Hepatocyte (in vitro differentiated cells): Measurements from ENCODE around the gene AP1G2. TPM values are rescaled to one million over a fixed set of nuclear protein-coding genes. Genes with fewer than 3 reads are reported as not detected.

ENCODE experiments used
- DNase-seq: peaks from one replicate; pipeline ENCODE4 v3.0.0-alpha.2; 2016; ENCODE audit warnings: low spot score
- H2AFZ ChIP-seq: fragments of 200-600 bp; sonication (generic); 2 replicates; pipeline ENCODE4 v1.6.0; 2016; ENCODE audit warnings: antibody characterized with exemption, mild to moderate bottlenecking
- H3K27ac ChIP-seq: fragments of 200-600 bp; sonication (generic); 2 replicates; pipeline ENCODE4 v1.5.1; 2016; ENCODE audit warnings: mild to moderate bottlenecking
- H3K27me3 ChIP-seq: fragments of 200-600 bp; sonication (generic); 2 replicates; pipeline ENCODE4 v1.6.1; 2016
- H3K36me3 ChIP-seq: fragments of 200-600 bp; sonication (generic); replicated peaks from 2 replicates; pipeline ENCODE4 v1.5.1; 2016; ENCODE audit warnings: low read depth; ENCODE audit not compliant: insufficient read depth
- H3K4me1 ChIP-seq: fragments of 200-600 bp; sonication (generic); 2 replicates; pipeline ENCODE4 v1.5.1; 2016; ENCODE audit warnings: mild to moderate bottlenecking, moderate library complexity; ENCODE audit not compliant: insufficient read depth
- H3K4me2 ChIP-seq: fragments of 200-600 bp; sonication (generic); 2 replicates; pipeline ENCODE4 v1.6.0; 2016
- H3K4me3 ChIP-seq: fragments of 200-600 bp; sonication (generic); 2 replicates; pipeline ENCODE4 v1.5.1; 2016; ENCODE audit warnings: mild to moderate bottlenecking
- H3K79me2 ChIP-seq: fragments of 200-600 bp; sonication (generic); 2 replicates; pipeline ENCODE4 v1.6.0; 2017; ENCODE audit warnings: mild to moderate bottlenecking
- H3K9me2 ChIP-seq: fragments of 200-600 bp; sonication (generic); replicated peaks from 2 replicates; pipeline ENCODE4 v1.6.0; 2017; ENCODE audit warnings: mild to moderate bottlenecking; ENCODE audit not compliant: insufficient read depth
- H3K9me3 ChIP-seq: fragments of 200-600 bp; sonication (generic); 2 replicates; pipeline ENCODE4 v1.5.1; 2016; ENCODE audit warnings: low read depth, mild to moderate bottlenecking
- H4K20me1 ChIP-seq: fragments of 200-600 bp; sonication (generic); 2 replicates; pipeline ENCODE4 v1.6.0; 2016; ENCODE audit warnings: mild to moderate bottlenecking; ENCODE audit not compliant: insufficient read depth, poor library complexity, severe bottlenecking
- CTCF ChIP-seq: fragments of 200-600 bp; sonication (generic); IDR thresholded peaks from 2 replicates; pipeline ENCODE4 v1.5.1; 2016; ENCODE audit warnings: antibody characterized with exemption, mild to moderate bottlenecking; ENCODE audit not compliant: poor library complexity
- EZH2 ChIP-seq: fragments of 200-600 bp; sonication (generic); IDR thresholded peaks from 2 replicates; pipeline ENCODE4 v1.6.1; 2016; ENCODE audit warnings: antibody characterized with exemption, mild to moderate bottlenecking, borderline replicate concordance
- EZH2phosphoT487 ChIP-seq: fragments of 200-600 bp; sonication (generic); IDR thresholded peaks from one replicate; pipeline ENCODE4 v1.6.1; 2018; ENCODE audit warnings: antibody characterized with exemption, mild to moderate bottlenecking, low read depth, moderate library complexity; ENCODE audit not compliant: unreplicated experiment, severe bottlenecking
- WGBS: methylation state at CpG from one replicate; pipeline ENCODE4 v1.1.6; 2016; ENCODE audit warnings: low lambda C conversion rate; ENCODE audit errors: missing lambda C conversion rate; 5-methylcytosine and 5-hydroxymethylcytosine counted together
- polyA plus RNA-seq: library from polyadenylated mRNA; unstranded; fragments of >200 nt; fragmentation: Nextera tagmentation; extraction: Ambion mirVana; gene quantifications from 2 replicates; pipeline ENCODE4 v1.2.1, GENCODE V29; 2016
- total RNA-seq: library from RNA; depleted of rRNA; stranded (reverse); fragments of >200 nt; gene quantifications from 2 replicates; pipeline ENCODE4 v1.2.3, GENCODE V29; 2014

AP1G2 gene
- total and polyA plus RNA-seq, 2 experiments from 2014 or later = 87.5 to 191 TPM

DNA sequence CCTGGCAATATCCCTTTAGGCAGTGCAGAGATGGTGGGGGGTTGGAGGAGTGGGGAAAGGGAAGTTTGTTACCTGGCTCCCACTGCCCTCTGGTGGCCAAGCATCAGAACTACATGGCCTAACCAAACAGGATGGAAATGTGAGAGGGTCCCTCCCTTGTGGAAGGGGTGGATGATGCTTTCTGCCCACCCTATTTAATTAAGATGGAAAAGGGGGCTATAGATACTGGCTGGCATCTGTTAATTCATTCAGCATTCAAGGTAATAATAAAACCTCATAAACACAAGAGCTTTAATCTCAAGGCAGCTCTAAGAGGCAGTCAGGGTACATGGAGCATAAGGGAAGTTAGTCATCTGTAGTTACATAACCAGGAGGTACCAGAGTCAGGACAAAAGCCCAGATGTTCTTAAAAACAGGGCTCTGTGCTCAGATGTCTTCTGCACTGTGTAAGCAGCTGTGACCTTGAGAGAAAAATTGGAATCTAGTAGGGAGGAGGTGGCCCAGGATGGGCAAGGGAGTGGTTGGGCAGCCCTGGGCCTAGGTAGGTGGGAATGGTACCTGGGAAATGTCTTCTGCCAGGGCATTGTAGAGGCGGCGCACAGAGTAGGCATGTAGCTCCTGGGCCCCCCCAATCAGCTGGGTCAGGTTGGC is 4.6 kb downstream of the AP1G2 start:
- Histone ChIP-seq H3K4me2 (no peak overlapping the region), H3K79me2 (peaks cover 13% of the 10 kb centered on the region), H2AFZ (no peak overlapping the region), H3K27ac (no peak overlapping the region), H3K4me1 (peaks cover 9% of the 10 kb centered on the region), H3K4me3 (no peak overlapping the region), H3K9me3 (no peaks in the 10 kb centered on the region), H3K27me3 (no peaks in the 10 kb centered on the region), H3K9me2 (no peaks in the 10 kb centered on the region), H4K20me1 (no peaks in the 10 kb centered on the region), H3K36me3 (no peaks in the 10 kb centered on the region)
- WGBS = 100% methylated on average over 2 of the region's 2 CpGs
- peak; percentile 73 for TF ChIP-seq CTCF
- no peak for TF ChIP-seq EZH2phosphoT487
- peak; percentile 73 for DNase-seq

- H3K4me2 ChIP-seq = no peak overlapping the region
These were observed 5.4 kb downstream of the AP1G2 start for GRCh38 chr14:23561873-23562821.

GRCh38 chr14:23561259-23561658 is 6.3 kb downstream of the AP1G2 start:
- no peaks in the 10 kb centered on the region for H3K9me3 ChIP-seq
- TF ChIP-seq CTCF (no peak), EZH2 (no peak), EZH2phosphoT487 (no peak)
- no peak overlapping the region for H2AFZ ChIP-seq
- H3K27ac ChIP-seq = no peak overlapping the region
- no peak overlapping the region for H3K4me2 ChIP-seq
- DNase-seq = no peak
- H3K36me3 ChIP-seq = no peaks in the 10 kb centered on the region
- 85% methylated on average over 2 of the region's 2 CpGs for WGBS
- H3K4me3 ChIP-seq = no peak overlapping the region
- H3K79me2 ChIP-seq = peaks cover 21% of the 10 kb centered on the region
- H4K20me1 ChIP-seq = no peaks in the 10 kb centered on the region
- H3K4me1 ChIP-seq = peaks cover 9% of the 10 kb centered on the region
- H3K9me2 ChIP-seq = no peaks in the 10 kb centered on the region
- no peaks in the 10 kb centered on the region for H3K27me3 ChIP-seq

More at GRCh38 chr14:23561873-23562821, 5.4 kb downstream of the AP1G2 start:
- H3K9me2 ChIP-seq = no peaks in the 10 kb centered on the region
- peaks cover 10% of the 10 kb centered on the region for H3K4me1 ChIP-seq
- H3K9me3 ChIP-seq = no peaks in the 10 kb centered on the region
- WGBS = 94% methylated on average over 15 of the region's 15 CpGs
- H2AFZ ChIP-seq = no peak overlapping the region
- H3K27ac ChIP-seq = no peak overlapping the region
- peaks cover 21% of the 10 kb centered on the region for H3K79me2 ChIP-seq
- no peak for DNase-seq
- H3K27me3 ChIP-seq = no peaks in the 10 kb centered on the region
- H3K36me3 ChIP-seq = no peaks in the 10 kb centered on the region
- no peaks in the 10 kb centered on the region for H4K20me1 ChIP-seq
- TF ChIP-seq EZH2phosphoT487 = no peak
- no peak for TF ChIP-seq CTCF
- no peak for TF ChIP-seq EZH2
- no peak overlapping the region for H3K4me3 ChIP-seq
